HG02938 (cell line): ENCODE results near the gene ANKRD33.

Source experiments
- ATAC-seq: cut with Tn5 transposase; IDR thresholded peaks from one replicate; pipeline ENCODE4 v1.9.1; 2021; ENCODE audit warnings: mild to moderate bottlenecking, moderate library complexity; ENCODE audit not compliant: unreplicated experiment

The ANKRD33 gene

DNA sequence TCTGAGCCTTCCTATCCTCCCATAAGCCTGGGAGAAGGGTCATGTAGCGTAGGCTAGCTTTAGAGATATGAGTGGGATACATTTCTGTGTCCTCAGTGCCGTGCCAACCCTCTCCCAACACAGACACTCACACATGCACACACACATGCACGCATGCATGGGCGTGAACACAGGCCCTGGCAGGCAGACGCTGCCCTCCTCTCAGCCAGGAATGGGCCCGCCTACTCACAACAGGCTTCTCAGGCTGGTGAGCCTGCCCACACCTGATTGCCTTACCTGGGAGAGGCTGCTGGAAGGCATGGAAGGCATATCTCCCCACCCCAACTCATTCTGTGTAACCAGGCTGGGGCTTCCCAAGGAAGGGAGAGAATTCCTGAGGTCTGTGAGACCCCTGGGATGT lies 50.8 kb downstream of the ANKRD33 start:
- no peak for ATAC-seq

DNA sequence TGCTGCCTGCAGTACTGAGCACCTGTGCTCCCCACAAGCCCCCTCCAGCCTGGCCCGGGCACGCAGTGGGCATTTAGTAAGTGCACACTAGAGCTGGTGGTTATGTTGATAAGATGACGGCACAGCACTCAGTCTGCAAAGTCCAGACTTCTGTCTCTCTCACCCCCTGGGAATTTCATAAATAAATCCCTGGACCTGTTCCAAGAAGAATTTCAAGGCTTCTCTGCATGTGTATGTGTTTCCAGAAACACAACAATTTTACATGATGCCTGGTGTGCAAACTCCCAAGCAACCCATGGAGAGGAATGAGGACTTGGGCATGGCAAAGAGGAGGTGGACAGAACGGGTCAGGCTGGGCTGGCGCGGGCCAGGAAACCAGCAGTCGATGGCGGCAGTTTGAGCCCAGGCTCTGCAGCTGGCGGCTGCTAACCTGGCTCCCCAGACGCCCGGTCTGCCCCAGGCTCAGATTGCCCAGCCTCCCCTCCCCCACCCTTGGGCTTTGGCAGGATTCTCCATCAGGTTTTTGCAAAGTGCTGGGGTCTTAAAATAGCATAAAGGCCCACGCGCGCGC lies 53.2 kb downstream of the ANKRD33 start:
- ATAC-seq, result no peak
